ENCODE results near the gene LENG9.

GRCh38 chr19:54435551-54436016, 28.0 kb downstream of the LENG9 start:
- TF ChIP-seq EZH2 (optimal IDR thresholded peaks at IDR 0.05; ENCODE audit: low read depth, low read length) (no peak), CTCF (IDR thresholded peaks at IDR 0.05; ENCODE audit: low read length) (no peak)

Data from MM.1S (cell line).